ENCODE data around the gene CASZ1. TPM values are rescaled to one million over a fixed set of nuclear protein-coding genes. Genes with fewer than 3 reads are reported as not detected.

CASZ1 gene
- total RNA-seq, 4 donors from 2014 or later, result 5.2 to 38.5 (median 18.7) TPM

DNA sequence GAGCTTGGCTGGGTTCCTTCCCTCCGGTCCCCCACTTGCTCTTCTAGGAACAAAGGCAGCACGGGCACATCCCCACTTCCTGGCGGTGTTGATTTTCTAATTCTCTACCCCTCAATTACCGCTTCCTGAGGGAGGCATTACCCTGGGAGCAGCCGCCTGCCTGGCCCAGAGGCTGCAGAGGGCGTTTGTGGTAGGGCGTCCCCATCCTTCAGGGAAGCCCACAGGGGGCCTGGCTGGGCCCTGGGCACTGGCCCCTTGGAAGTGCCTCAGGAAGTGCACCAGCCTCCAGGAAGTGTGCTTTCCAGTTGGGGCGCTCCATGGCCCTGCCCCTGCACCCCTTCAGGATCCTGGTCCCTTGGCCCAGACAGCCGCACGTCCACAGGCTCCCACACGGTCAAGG lies 42.1 kb upstream of the CASZ1 start:
- DNase-seq, result no peak
- Histone ChIP-seq H3K27ac (no peak overlapping the region), H3K4me3 (replicated peaks in 1 of 3) (no peak overlapping the region), H3K9me3 (no peaks in the 10 kb centered on the region), H3K27me3 (no peaks in the 10 kb centered on the region), H3K4me1 (peaks cover 0 to 7% of the 10 kb centered on the region in 2 donors), H3K36me3 (no peaks in the 10 kb centered on the region)
- 76 to 89% methylated on average over 10 to 11 of the region's 11 CpGs for WGBS, 2 donors
- TF ChIP-seq, protein P1, sequence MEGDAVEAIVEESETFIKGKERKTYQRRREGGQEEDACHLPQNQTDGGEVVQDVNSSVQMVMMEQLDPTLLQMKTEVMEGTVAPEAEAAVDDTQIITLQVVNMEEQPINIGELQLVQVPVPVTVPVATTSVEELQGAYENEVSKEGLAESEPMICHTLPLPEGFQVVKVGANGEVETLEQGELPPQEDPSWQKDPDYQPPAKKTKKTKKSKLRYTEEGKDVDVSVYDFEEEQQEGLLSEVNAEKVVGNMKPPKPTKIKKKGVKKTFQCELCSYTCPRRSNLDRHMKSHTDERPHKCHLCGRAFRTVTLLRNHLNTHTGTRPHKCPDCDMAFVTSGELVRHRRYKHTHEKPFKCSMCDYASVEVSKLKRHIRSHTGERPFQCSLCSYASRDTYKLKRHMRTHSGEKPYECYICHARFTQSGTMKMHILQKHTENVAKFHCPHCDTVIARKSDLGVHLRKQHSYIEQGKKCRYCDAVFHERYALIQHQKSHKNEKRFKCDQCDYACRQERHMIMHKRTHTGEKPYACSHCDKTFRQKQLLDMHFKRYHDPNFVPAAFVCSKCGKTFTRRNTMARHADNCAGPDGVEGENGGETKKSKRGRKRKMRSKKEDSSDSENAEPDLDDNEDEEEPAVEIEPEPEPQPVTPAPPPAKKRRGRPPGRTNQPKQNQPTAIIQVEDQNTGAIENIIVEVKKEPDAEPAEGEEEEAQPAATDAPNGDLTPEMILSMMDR (IDR thresholded peaks at IDR 0.05), result no peak
- TF ChIP-seq POLR2A (IDR thresholded peaks at IDR 0.05), result no peak
- intact Hi-C loops (cut with DNase I), result no loop called here

- WGBS, 2 donors, result 92% methylated on average over 11 of the region's 11 CpGs
- H3K36me3 ChIP-seq, result no peaks in the 10 kb centered on the region
- intact Hi-C loops (cut with DNase I), result no loop called here
- no peak for DNase-seq
- no peak for TF ChIP-seq POLR2A (IDR thresholded peaks at IDR 0.05)
- TF ChIP-seq, protein P1 (IDR thresholded peaks at IDR 0.05), result no peak
- peaks cover 0 to 7% of the 10 kb centered on the region in 2 donors for H3K4me1 ChIP-seq
- H3K9me3 ChIP-seq, result no peaks in the 10 kb centered on the region
- no peak overlapping the region for H3K27ac ChIP-seq
- H3K4me3 ChIP-seq (replicated peaks in 1 of 3), result no peak overlapping the region
- no peaks in the 10 kb centered on the region for H3K27me3 ChIP-seq
Measured at GRCh38 chr1:10836726-10837125, 40.3 kb upstream of the CASZ1 start.

DNA sequence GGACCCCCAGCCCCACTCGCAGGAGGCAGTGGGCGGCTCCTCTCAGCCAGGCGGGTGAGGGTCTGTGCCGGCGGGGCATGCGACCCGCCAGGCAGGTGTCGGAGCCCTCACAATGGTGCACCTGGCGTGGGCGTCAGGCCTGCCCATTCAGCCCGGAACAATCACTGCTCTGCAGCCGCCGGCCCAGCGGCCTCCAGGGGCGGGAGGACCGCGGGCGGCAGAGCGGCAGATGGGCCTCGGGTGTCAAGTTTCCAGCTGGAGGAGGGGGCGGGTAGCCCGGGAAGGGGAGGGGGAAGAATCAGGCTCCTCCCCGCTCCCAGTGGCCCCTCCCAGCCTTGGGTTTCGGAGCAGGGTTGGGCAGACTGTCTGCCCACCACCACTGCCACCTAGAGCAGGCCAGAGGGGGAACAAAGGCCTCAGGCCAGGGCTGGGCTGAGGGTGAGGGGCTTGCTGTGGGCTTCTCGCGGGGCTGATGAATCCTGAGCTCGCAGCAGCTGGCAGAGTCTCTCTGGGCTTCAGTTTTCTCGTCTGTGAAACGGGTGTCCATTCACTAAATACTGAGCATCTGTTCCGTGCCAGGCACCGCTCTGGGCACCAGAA lies 39.5 kb upstream of the CASZ1 start:
- H3K27me3 ChIP-seq, result no peaks in the 10 kb centered on the region

DNA sequence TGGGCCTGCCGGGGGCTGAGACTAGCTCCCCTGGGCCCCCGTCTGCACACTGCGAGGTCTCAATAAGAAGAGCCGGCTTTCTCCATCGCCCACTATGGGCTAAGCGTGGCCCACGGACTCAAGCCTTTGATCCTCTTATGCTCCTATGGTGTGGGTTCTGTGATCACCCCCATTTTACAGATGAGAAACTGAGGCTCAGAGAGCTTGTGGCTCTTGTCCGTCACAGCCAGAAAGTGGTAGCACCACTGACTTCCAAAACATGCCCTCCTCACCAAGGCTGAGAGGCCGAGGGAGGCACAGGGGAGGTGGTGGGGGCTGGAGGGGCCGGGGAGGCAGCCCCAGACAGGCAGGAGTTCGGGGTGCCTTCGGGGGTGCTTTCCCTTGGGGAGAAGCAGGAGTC lies 39.0 kb upstream of the CASZ1 start:
- no peak for DNase-seq
- no peaks in the 10 kb centered on the region for H3K36me3 ChIP-seq
- WGBS, 2 donors, result 23 to 27% methylated on average over 5 to 12 of the region's 12 CpGs
- no peak overlapping the region for H3K27ac ChIP-seq
- H3K27me3 ChIP-seq, result no peaks in the 10 kb centered on the region
- no peaks in the 10 kb centered on the region for H3K9me3 ChIP-seq
- no peak for TF ChIP-seq POLR2A (IDR thresholded peaks at IDR 0.05)
- TF ChIP-seq, protein P1 (IDR thresholded peaks at IDR 0.05), result no peak
- peaks cover 0 to 7% of the 10 kb centered on the region in 2 donors for H3K4me1 ChIP-seq
- intact Hi-C loops (cut with DNase I), result no loop called here
- no peak overlapping the region for H3K4me3 ChIP-seq (replicated peaks in 1 of 3)

More for the DNA sequence above, 39.5 kb upstream of the CASZ1 start:
- WGBS, 2 donors, result 16 to 26% methylated on average over 12 to 20 of the region's 31 CpGs
- DNase-seq, result peak; percentile 75 to 76
- peaks cover 0 to 7% of the 10 kb centered on the region in 2 donors for H3K4me1 ChIP-seq
- TF ChIP-seq, protein P1 (IDR thresholded peaks at IDR 0.05), result peak in 2 of 6 experiments; percentile 13 to 16
- TF ChIP-seq POLR2A (IDR thresholded peaks at IDR 0.05), result no peak
- H3K9me3 ChIP-seq, result no peaks in the 10 kb centered on the region
- no peak overlapping the region for H3K4me3 ChIP-seq (replicated peaks in 1 of 3)
- H3K27ac ChIP-seq, result no peak overlapping the region
- H3K36me3 ChIP-seq, result no peaks in the 10 kb centered on the region
- intact Hi-C loops (cut with DNase I), result no loop called here

GRCh38 chr1:10834770-10835412 lies 38.4 kb upstream of the CASZ1 start:
- TF ChIP-seq POLR2A (IDR thresholded peaks at IDR 0.05), result no peak
- TF ChIP-seq, protein P1 (IDR thresholded peaks at IDR 0.05), result no peak
- Histone ChIP-seq H3K9me3 (no peaks in the 10 kb centered on the region), H3K27me3 (no peaks in the 10 kb centered on the region), H3K36me3 (no peaks in the 10 kb centered on the region), H3K4me3 (replicated peaks in 1 of 3) (no peak overlapping the region), H3K4me1 (peaks cover 0 to 7% of the 10 kb centered on the region in 2 donors), H3K27ac (no peak overlapping the region)
- 42 to 53% methylated on average over 15 to 16 of the region's 16 CpGs for WGBS, 2 donors
- DNase-seq, result no peak
- intact Hi-C loops (cut with DNase I), result no loop called here

Data from thyroid gland (tissue), 4 donors.